Endodermal cell (in vitro differentiated cells): ENCODE data around the gene TRMT2A. TPM values are rescaled to one million over a fixed set of nuclear protein-coding genes. Genes with fewer than 3 reads are reported as not detected.

Experiments
- DNase-seq: peaks from one replicate; pipeline ENCODE4 v3.0.0-alpha.2; 2017
- H3K27ac ChIP-seq: 2 replicates; pipeline ENCODE4 v1.5.1; 2013; ENCODE audit warnings: mild to moderate bottlenecking, low read depth, low read length, moderate library complexity
- H3K27me3 ChIP-seq: 2 replicates; pipeline ENCODE4 v1.6.1; 2013; ENCODE audit warnings: mild to moderate bottlenecking, low read length, moderate library complexity; ENCODE audit not compliant: insufficient read depth, control insufficient read depth, poor library complexity, severe bottlenecking
- H3K36me3 ChIP-seq: 2 replicates; pipeline ENCODE4 v1.7.0; 2013; ENCODE audit warnings: mild to moderate bottlenecking, low read length, moderate library complexity; ENCODE audit not compliant: control insufficient read depth, insufficient read depth
- H3K4me1 ChIP-seq: one replicate; pipeline ENCODE4 v1.7.0; 2013; ENCODE audit warnings: low read length; ENCODE audit not compliant: control insufficient read depth, insufficient read depth
- H3K4me3 ChIP-seq: 2 replicates; pipeline ENCODE4 v1.5.1; 2013; ENCODE audit warnings: mild to moderate bottlenecking, low read length, moderate library complexity
- H3K9ac ChIP-seq: 2 replicates; pipeline ENCODE4 v1.6.1; 2013; ENCODE audit warnings: mild to moderate bottlenecking, low read length, moderate library complexity; ENCODE audit not compliant: poor library complexity, severe bottlenecking; ENCODE audit errors: extremely low read depth
- H3K9me3 ChIP-seq: 2 replicates; pipeline ENCODE4 v1.6.1; 2013; ENCODE audit warnings: mild to moderate bottlenecking, low read length, moderate library complexity; ENCODE audit not compliant: control insufficient read depth
- H3K27ac Mint-ChIP-seq: 2 replicates; pipeline ENCODE4 v1.8.0; 2020; ENCODE audit warnings: mixed read lengths
- H3K27me3 Mint-ChIP-seq: 2 replicates; pipeline ENCODE4 v1.8.0; 2021; ENCODE audit warnings: mild to moderate bottlenecking, mixed read lengths; ENCODE audit not compliant: insufficient read depth
- H3K36me3 Mint-ChIP-seq: 2 replicates; pipeline ENCODE4 v1.8.0; 2020; ENCODE audit warnings: low read depth, mixed read lengths
- H3K4me1 Mint-ChIP-seq: 2 replicates; pipeline ENCODE4 v1.8.0; 2020; ENCODE audit warnings: mixed read lengths
- H3K4me3 Mint-ChIP-seq: 2 replicates; pipeline ENCODE4 v1.8.0; 2020; ENCODE audit warnings: mild to moderate bottlenecking, moderate library complexity, mixed read lengths
- H3K9me3 Mint-ChIP-seq: 2 replicates; pipeline ENCODE4 v1.8.0; 2020; ENCODE audit warnings: mild to moderate bottlenecking, mixed read lengths
- CTCF ChIP-seq: fragments of 200-600 bp; sonication (generic); conservative IDR thresholded peaks from 2 replicates; pipeline ENCODE4 v1.5.0; 2021; ENCODE audit warnings: antibody characterized with exemption, mild to moderate bottlenecking
- WGBS, 2 experiments: methylation state at CpG; one replicate each; pipeline versions ENCODE4 v1.1.5 to v1.1.7; 2013; ENCODE audit warnings: missing lambda C conversion rate in 2 of 2, mixed read lengths in 1 of 2; ENCODE audit not compliant: insufficient coverage in 1 of 2, insufficient read length in 1 of 2; 5-methylcytosine and 5-hydroxymethylcytosine counted together
- total RNA-seq, 2 donors: library from RNA; stranded (reverse); fragmentation: NEBNext Ultra II Directional in 1 of 2; extraction: Animal tissue kit (Norgen Biotek cat#: 25700) in 1 of 2; gene quantifications; 2 replicates in 1 of 2; 3 replicates in 1 of 2; pipeline ENCODE4 v1.2.1, GENCODE V29; 2021

TRMT2A gene
- total RNA-seq, 2 donors from 2014 or later, result 45.6 to 55.2 TPM

- 94 to 95% methylated on average over 9 to 13 of the region's 13 CpGs for WGBS, 2 experiments
- H3K9me3 Mint-ChIP-seq, result no peaks in the 10 kb centered on the region
- DNase-seq, result no peak
- H3K4me1 Mint-ChIP-seq, result no peaks in the 10 kb centered on the region
- no peak overlapping the region for H3K9ac ChIP-seq
- no peak for TF ChIP-seq CTCF
- peaks cover 95% of the 10 kb centered on the region for H3K36me3 ChIP-seq
- no peaks in the 10 kb centered on the region for H3K4me1 ChIP-seq
- peaks cover 98% of the 10 kb centered on the region for H3K36me3 Mint-ChIP-seq
- no peaks in the 10 kb centered on the region for H3K27me3 Mint-ChIP-seq
- H3K4me3 ChIP-seq, result no peak overlapping the region
- no peak overlapping the region for H3K4me3 Mint-ChIP-seq
- H3K27ac ChIP-seq, result no peak overlapping the region
- H3K27ac Mint-ChIP-seq, result no peak overlapping the region
- H3K27me3 ChIP-seq, result no peaks in the 10 kb centered on the region
- H3K9me3 ChIP-seq, result peaks cover 7% of the 10 kb centered on the region
Observed at GRCh38 chr22:20093418-20094196, 23.4 kb downstream of the TRMT2A start.

GRCh38 chr22:20092477-20092854 lies 24.6 kb downstream of the TRMT2A start:
- Mint-ChIP-seq H3K4me3 (no peak overlapping the region), H3K9me3 (no peaks in the 10 kb centered on the region), H3K27ac (no peak overlapping the region), H3K27me3 (no peaks in the 10 kb centered on the region), H3K36me3 (peaks cover 98% of the 10 kb centered on the region), H3K4me1 (no peaks in the 10 kb centered on the region)
- Histone ChIP-seq H3K27ac (no peak overlapping the region), H3K4me1 (no peaks in the 10 kb centered on the region), H3K9me3 (peaks cover 7% of the 10 kb centered on the region), H3K36me3 (peaks cover 100% of the 10 kb centered on the region), H3K27me3 (no peaks in the 10 kb centered on the region), H3K9ac (no peak overlapping the region), H3K4me3 (no peak overlapping the region)
- TF ChIP-seq CTCF, result no peak
- no peak for DNase-seq
- 98 to 100% methylated on average over 6 to 11 of the region's 11 CpGs for WGBS, 2 experiments

- H3K27me3 ChIP-seq, result no peaks in the 10 kb centered on the region
- 95 to 98% methylated on average over 10 to 16 of the region's 16 CpGs for WGBS, 2 experiments
- H3K36me3 ChIP-seq, result peaks cover 100% of the 10 kb centered on the region
- H3K36me3 Mint-ChIP-seq, result peaks cover 98% of the 10 kb centered on the region
- no peaks in the 10 kb centered on the region for H3K27me3 Mint-ChIP-seq
- no peak overlapping the region for H3K9ac ChIP-seq
- peaks cover 7% of the 10 kb centered on the region for H3K9me3 ChIP-seq
- no peaks in the 10 kb centered on the region for H3K4me1 Mint-ChIP-seq
- H3K4me1 ChIP-seq, result no peaks in the 10 kb centered on the region
- no peak for DNase-seq
- H3K27ac Mint-ChIP-seq, result no peak overlapping the region
- H3K4me3 Mint-ChIP-seq, result no peak overlapping the region
- H3K9me3 Mint-ChIP-seq, result no peaks in the 10 kb centered on the region
- H3K27ac ChIP-seq, result no peak overlapping the region
- TF ChIP-seq CTCF, result no peak
- H3K4me3 ChIP-seq, result no peak overlapping the region
Observed at GRCh38 chr22:20091690-20092476, 25.1 kb downstream of the TRMT2A start.
